Hepatocyte (in vitro differentiated cells): Measurements from ENCODE around the gene OVCH2.

Source experiments
- CTCF ChIP-seq: fragments of 200-600 bp; sonication (generic); IDR thresholded peaks from 2 replicates; pipeline ENCODE4 v1.5.1; 2016; ENCODE audit warnings: antibody characterized with exemption, mild to moderate bottlenecking; ENCODE audit not compliant: poor library complexity
- EZH2 ChIP-seq: fragments of 200-600 bp; sonication (generic); IDR thresholded peaks from 2 replicates; pipeline ENCODE4 v1.6.1; 2016; ENCODE audit warnings: antibody characterized with exemption, mild to moderate bottlenecking, borderline replicate concordance
- EZH2phosphoT487 ChIP-seq: fragments of 200-600 bp; sonication (generic); IDR thresholded peaks from one replicate; pipeline ENCODE4 v1.6.1; 2018; ENCODE audit warnings: antibody characterized with exemption, mild to moderate bottlenecking, low read depth, moderate library complexity; ENCODE audit not compliant: unreplicated experiment, severe bottlenecking

DNA sequence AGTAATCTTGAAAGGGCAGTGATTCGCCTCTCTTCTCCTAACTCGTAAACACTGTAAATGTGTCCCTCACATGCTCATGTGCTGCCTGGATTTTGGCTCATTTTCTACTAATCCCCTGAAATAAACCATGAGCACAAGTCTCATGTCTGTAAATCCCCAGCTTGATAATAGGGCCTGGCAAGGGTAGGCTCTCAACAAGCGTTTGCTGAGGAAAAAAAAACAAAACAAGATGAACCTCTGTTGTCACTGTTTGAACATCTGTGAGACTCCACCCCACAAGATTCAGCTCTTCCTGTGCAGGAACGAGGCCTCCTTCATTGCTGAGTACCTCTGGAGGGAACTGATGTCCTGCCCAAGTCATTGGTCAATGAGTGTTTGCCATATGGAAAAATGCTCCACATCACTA, 28.5 kb downstream of the OVCH2 start:
- no peak for TF ChIP-seq CTCF
- no peak for TF ChIP-seq EZH2phosphoT487
- no peak for TF ChIP-seq EZH2
